A375 (cell line): ENCODE data around the gene CD96. TPM values are rescaled to one million over a fixed set of nuclear protein-coding genes. Genes with fewer than 3 reads are reported as not detected.

Source experiments
- total RNA-seq: library from RNA; depleted of rRNA; stranded (reverse); fragments of >200 nt; shearing (Covaris generic); gene quantifications from 2 replicates; pipeline ENCODE4 v1.2.3, GENCODE V29; 2014; rRNA removed

Gene CD96, protein sequence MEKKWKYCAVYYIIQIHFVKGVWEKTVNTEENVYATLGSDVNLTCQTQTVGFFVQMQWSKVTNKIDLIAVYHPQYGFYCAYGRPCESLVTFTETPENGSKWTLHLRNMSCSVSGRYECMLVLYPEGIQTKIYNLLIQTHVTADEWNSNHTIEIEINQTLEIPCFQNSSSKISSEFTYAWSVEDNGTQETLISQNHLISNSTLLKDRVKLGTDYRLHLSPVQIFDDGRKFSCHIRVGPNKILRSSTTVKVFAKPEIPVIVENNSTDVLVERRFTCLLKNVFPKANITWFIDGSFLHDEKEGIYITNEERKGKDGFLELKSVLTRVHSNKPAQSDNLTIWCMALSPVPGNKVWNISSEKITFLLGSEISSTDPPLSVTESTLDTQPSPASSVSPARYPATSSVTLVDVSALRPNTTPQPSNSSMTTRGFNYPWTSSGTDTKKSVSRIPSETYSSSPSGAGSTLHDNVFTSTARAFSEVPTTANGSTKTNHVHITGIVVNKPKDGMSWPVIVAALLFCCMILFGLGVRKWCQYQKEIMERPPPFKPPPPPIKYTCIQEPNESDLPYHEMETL
- 98.1 and 108 TPM in 2 replicates for total RNA-seq

DNA sequence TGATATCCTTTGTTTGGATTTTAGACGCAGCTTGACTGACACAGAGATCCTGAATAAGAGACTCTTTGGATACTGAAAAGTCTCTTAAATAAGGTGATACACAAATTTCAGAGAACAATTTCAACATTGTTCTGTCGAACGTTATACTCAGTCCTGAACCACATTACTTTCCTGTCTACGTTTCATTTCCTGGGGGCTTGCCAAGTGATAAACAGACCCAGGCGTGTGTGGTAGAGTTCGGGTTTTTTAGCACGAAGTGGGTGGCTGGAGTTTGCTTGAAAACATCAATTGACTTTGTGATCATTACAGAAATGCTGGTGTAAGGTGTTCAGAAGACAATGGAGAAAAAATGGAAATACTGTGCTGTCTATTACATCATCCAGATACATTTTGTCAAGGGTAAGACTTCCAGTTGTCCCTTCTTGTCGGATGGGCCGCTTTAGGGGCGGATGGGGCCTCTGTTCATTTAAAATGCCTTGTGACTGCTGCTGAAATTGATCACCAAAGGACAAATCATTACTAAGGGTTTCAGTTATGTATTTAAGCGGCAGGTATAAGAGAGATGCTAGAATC, at the start of gene CD96:
TSS of gene CD96 (plus strand) at position 287 of the 573 bp plus-strand sequence. CDS start at position 339, 52 bp downstream.

GRCh38 chr3:111595232-111595631, 53.2 kb downstream of the CD96 start, which contains the start of gene ZBED2:
TSS of gene ZBED2 (minus strand) at chr3:111595346. CDS start at chr3:111594201, 1,145 bp downstream.

Other genes with a start within 250 kb of the CD96 start
- gene ZBED2, start 53.1 kb downstream of the CD96 start, total RNA-seq, result not detected in 2 replicates
- 2.6 and 2.9 TPM in 2 replicates for gene PLCXD2, start 132.5 kb downstream of the CD96 start, total RNA-seq